Common myeloid progenitor, CD34-positive (primary cell): ENCODE measurements around the gene ASS1.

ENCODE experiments used
- CTCF ChIA-PET: fragments of 350-600 bp; sonication (Branson Sonifier 250); formaldehyde crosslinking; loops from one replicate; lab custom pipeline; 2021; ENCODE audit warnings: antibody characterized with exemption; lab: Charles Lee
- POLR2A ChIA-PET: fragments of 350-600 bp; sonication (Branson Sonifier 250); formaldehyde crosslinking; loops from one replicate; lab custom pipeline; 2021; ENCODE audit warnings: antibody characterized with exemption; lab: Charles Lee
- DNase-seq, 3 donors: peaks; one replicate each; pipeline versions ENCODE4 v3.0.0 to v3.0.0-alpha.2; 2013
- H3K27ac ChIP-seq, 2 experiments: 1 replicate in 1 of 2; 2 replicates in 1 of 2; pipeline ENCODE4 v1.7.0; 2013; ENCODE audit warnings: inconsistent platforms in 2 of 2, low read length in 2 of 2, mild to moderate bottlenecking in 2 of 2, low read depth in 1 of 2, moderate library complexity in 1 of 2; ENCODE audit not compliant: severe bottlenecking in 2 of 2, insufficient read depth in 1 of 2, poor library complexity in 1 of 2
- H3K27me3 ChIP-seq, 5 experiments: replicated peaks in 2 of 5; 1 replicate in 3 of 5; 2 replicates in 2 of 5; pipeline versions ENCODE4 v1.6.1 to v1.7.0; 2013; ENCODE audit warnings: low read length in 4 of 5, mild to moderate bottlenecking in 2 of 5, moderate library complexity in 2 of 5, inconsistent platforms in 1 of 5; ENCODE audit not compliant: insufficient read depth in 5 of 5, control insufficient read depth in 4 of 5
- H3K36me3 ChIP-seq, 4 experiments: 1 replicate in 2 of 4; 2 replicates in 2 of 4; pipeline versions ENCODE4 v1.6.1 to v1.7.0; 2013; ENCODE audit warnings: low read length in 3 of 4, control low read depth in 1 of 4, mild to moderate bottlenecking in 1 of 4; ENCODE audit not compliant: control insufficient read depth in 4 of 4, insufficient read depth in 4 of 4
- H3K4me1 ChIP-seq, 4 experiments: 1 replicate in 3 of 4; 2 replicates in 1 of 4; pipeline versions ENCODE4 v1.6.1 to v1.7.1; 2013; ENCODE audit warnings: low read length in 3 of 4, mild to moderate bottlenecking in 3 of 4, control low read depth in 1 of 4, inconsistent platforms in 1 of 4, moderate library complexity in 1 of 4; ENCODE audit not compliant: control insufficient read depth in 4 of 4, insufficient read depth in 4 of 4; ENCODE audit errors: control extremely low read depth in 1 of 4
- H3K4me3 ChIP-seq, 7 experiments: 1 replicate in 4 of 7; 2 replicates in 3 of 7; pipeline versions ENCODE4 v1.5.1 to v1.7.0; 2013; ENCODE audit warnings: mild to moderate bottlenecking in 7 of 7, low read length in 6 of 7, moderate library complexity in 6 of 7, inconsistent platforms in 2 of 7, low read depth in 2 of 7, control low read depth in 1 of 7; ENCODE audit not compliant: insufficient read depth in 4 of 7, control insufficient read depth in 1 of 7; ENCODE audit errors: extremely low read depth in 1 of 7
- H3K9me3 ChIP-seq, 5 experiments: 1 replicate in 4 of 5; 2 replicates in 1 of 5; pipeline versions ENCODE4 v1.6.1 to v1.7.1; 2013; ENCODE audit warnings: low read length in 4 of 5, mild to moderate bottlenecking in 2 of 5, inconsistent platforms in 1 of 5, low read depth in 1 of 5, moderate library complexity in 1 of 5; ENCODE audit not compliant: control insufficient read depth in 4 of 5, insufficient read depth in 2 of 5; ENCODE audit errors: control extremely low read depth in 1 of 5
- WGBS: methylation state at CpG from one replicate; pipeline ENCODE4 v1.1.5; 2013; ENCODE audit not compliant: insufficient coverage; 5-methylcytosine and 5-hydroxymethylcytosine counted together

Gene ASS1

GRCh38 chr9:130465383-130466096, 20.8 kb downstream of the ASS1 start:
- CTCF ChIA-PET: interaction anchor here (1.1 to 13.4 kb wide), 3 partner anchors 158 to 236 kb away, joined by 3 to 171 read pairs (median 4); no protein-coding TSS in a partner anchor
- no peak overlapping the region for H3K4me3 ChIP-seq
- no peak overlapping the region for H3K27ac ChIP-seq
- H3K4me1 ChIP-seq: no peaks in the 10 kb centered on the region
- no peaks in the 10 kb centered on the region for H3K36me3 ChIP-seq
- no peaks in the 10 kb centered on the region for H3K9me3 ChIP-seq
- POLR2A ChIA-PET: no interaction called here
- 80% methylated on average over 12 of the region's 16 CpGs for WGBS
- no peak for DNase-seq
- peaks cover 5 to 96% (median 35%) of the 10 kb centered on the region in 5 experiments for H3K27me3 ChIP-seq

GRCh38 chr9:130466537-130467217, 21.9 kb downstream of the ASS1 start:
- Histone ChIP-seq H3K4me3 (no peak overlapping the region), H3K27ac (no peak overlapping the region), H3K36me3 (no peaks in the 10 kb centered on the region), H3K4me1 (no peaks in the 10 kb centered on the region), H3K9me3 (no peaks in the 10 kb centered on the region), H3K27me3 (peaks cover 5 to 97% (median 32%) of the 10 kb centered on the region in 5 experiments)
- ChIA-PET POLR2A (no interaction called here), CTCF (interaction anchor here (1.3 to 13.4 kb wide), 3 partner anchors 13 to 216 kb away, joined by 3 to 171 read pairs (median 4); no protein-coding TSS in a partner anchor)
- WGBS: 81% methylated on average over 9 of the region's 20 CpGs
- DNase-seq: no peak

GRCh38 chr9:130467316-130467715, 22.6 kb downstream of the ASS1 start:
- Histone ChIP-seq H3K27ac (no peak overlapping the region), H3K9me3 (no peaks in the 10 kb centered on the region), H3K36me3 (no peaks in the 10 kb centered on the region), H3K4me1 (no peaks in the 10 kb centered on the region), H3K27me3 (peaks cover 5 to 98% (median 33%) of the 10 kb centered on the region in 5 experiments), H3K4me3 (no peak overlapping the region)
- ChIA-PET POLR2A (no interaction called here), CTCF (interaction anchor here (1.3 to 13.4 kb wide), 3 partner anchors 8 to 216 kb away, joined by 3 to 171 read pairs (median 6); no protein-coding TSS in a partner anchor)
- 8% methylated on average over 11 of the region's 13 CpGs for WGBS
- no peak for DNase-seq

GRCh38 chr9:130468566-130468965, 23.8 kb downstream of the ASS1 start:
- 17% methylated on average over 4 of the region's 4 CpGs for WGBS
- H3K4me1 ChIP-seq: peaks cover 0 to under 1% (median 0%) of the 10 kb centered on the region in 4 experiments
- no peak overlapping the region for H3K4me3 ChIP-seq
- H3K27ac ChIP-seq: no peak overlapping the region
- no peaks in the 10 kb centered on the region for H3K36me3 ChIP-seq
- CTCF ChIA-PET: interaction anchor here (2.1 to 13.4 kb wide), 2 partner anchors 9 to 214 kb away, joined by 6 to 171 read pairs; no protein-coding TSS in a partner anchor
- POLR2A ChIA-PET: no interaction called here
- H3K27me3 ChIP-seq: peaks cover 5 to 98% (median 37%) of the 10 kb centered on the region in 5 experiments
- DNase-seq: no peak
- H3K9me3 ChIP-seq: no peaks in the 10 kb centered on the region

- H3K9me3 ChIP-seq: no peaks in the 10 kb centered on the region
- no peak overlapping the region for H3K4me3 ChIP-seq
- ChIA-PET POLR2A (no interaction called here), CTCF (interaction anchor here (1.4 to 13.4 kb wide), 2 partner anchors 9 to 213 kb away, joined by 5 to 171 read pairs; no protein-coding TSS in a partner anchor)
- no peak overlapping the region for H3K27ac ChIP-seq
- no peaks in the 10 kb centered on the region for H3K36me3 ChIP-seq
- WGBS: 87% methylated on average over 10 of the region's 10 CpGs
- no peak for DNase-seq
- peaks cover 5 to 97% (median 37%) of the 10 kb centered on the region in 5 experiments for H3K27me3 ChIP-seq
- peaks cover 0 to 2% (median 0%) of the 10 kb centered on the region in 4 experiments for H3K4me1 ChIP-seq
These were observed 25.5 kb downstream of the ASS1 start for GRCh38 chr9:130470269-130470668.

- H3K4me3 ChIP-seq: no peak overlapping the region
- no peak overlapping the region for H3K27ac ChIP-seq
- POLR2A ChIA-PET: no interaction called here
- peaks cover 0 to 2% (median 0%) of the 10 kb centered on the region in 4 experiments for H3K4me1 ChIP-seq
- no peaks in the 10 kb centered on the region for H3K9me3 ChIP-seq
- WGBS: 86% methylated on average over 11 of the region's 12 CpGs
- CTCF ChIA-PET: interaction anchor here (1.0 to 13.4 kb wide), 3 partner anchors 10 to 212 kb away, joined by 3 to 171 read pairs (median 5); no protein-coding TSS in a partner anchor
- no peaks in the 10 kb centered on the region for H3K36me3 ChIP-seq
- peaks cover 5 to 90% (median 37%) of the 10 kb centered on the region in 5 experiments for H3K27me3 ChIP-seq
- no peak for DNase-seq
These were observed 26.2 kb downstream of the ASS1 start for GRCh38 chr9:130470950-130471349.
